AG04450 (cell line): ENCODE data around the gene GNLY. TPM values are rescaled to one million over a fixed set of nuclear protein-coding genes. Genes with fewer than 3 reads are reported as not detected.
"Not testable (repeated sequence)": the region's sequence is repeated elsewhere in the genome, so short reads cannot be mapped to it uniquely, and the experiment has no call there.

Experiments used
- CTCF ChIA-PET: fragments of 300-600, 350-600 bp; formaldehyde crosslinking; extraction: SDS; loops from one replicate; lab custom pipeline; 2022; ENCODE audit warnings: antibody characterized with exemption, inconsistent platforms; lab: Charles Lee
- POLR2A ChIA-PET: fragments of 350-600 bp; formaldehyde crosslinking; extraction: SDS; loops from one replicate; lab custom pipeline; 2021; ENCODE audit warnings: antibody characterized with exemption, inconsistent platforms; lab: Yijun Ruan, JAX
- DNase-seq: peaks from one replicate; pipeline ENCODE4 v3.0.0-alpha.2; 2011; ENCODE audit warnings: low read depth, low spot score
- H3K27ac ChIP-seq: one replicate; pipeline ENCODE4 v1.5.1; 2012; ENCODE audit warnings: low read depth, low read length, control low read depth
- H3K27me3 ChIP-seq: one replicate; pipeline ENCODE4 v1.6.0; 2012; ENCODE audit warnings: low read length; ENCODE audit not compliant: control insufficient read depth, insufficient read depth
- H3K4me3 ChIP-seq: 2 replicates; pipeline ENCODE4 v1.5.1; 2011; ENCODE audit warnings: mild to moderate bottlenecking, low read depth, low read length, control low read depth
- H3K9me3 ChIP-seq: 2 replicates; pipeline ENCODE4 v1.5.1; 2012; ENCODE audit warnings: low read length; ENCODE audit not compliant: control insufficient read depth, insufficient read depth
- CTCF ChIP-seq: IDR thresholded peaks from 2 replicates; pipeline ENCODE4 v1.5.1; 2011; ENCODE audit warnings: low read depth, low read length, control low read depth, inconsistent platforms
- polyA plus RNA-seq: library from polyadenylated mRNA; depleted of rRNA; stranded (reverse); fragments of >200 nt; gene quantifications from 2 replicates; pipeline ENCODE4 v1.2.3, GENCODE V29; 2011

GNLY gene
- polyA plus RNA-seq, 1 experiment: not detected

DNA sequence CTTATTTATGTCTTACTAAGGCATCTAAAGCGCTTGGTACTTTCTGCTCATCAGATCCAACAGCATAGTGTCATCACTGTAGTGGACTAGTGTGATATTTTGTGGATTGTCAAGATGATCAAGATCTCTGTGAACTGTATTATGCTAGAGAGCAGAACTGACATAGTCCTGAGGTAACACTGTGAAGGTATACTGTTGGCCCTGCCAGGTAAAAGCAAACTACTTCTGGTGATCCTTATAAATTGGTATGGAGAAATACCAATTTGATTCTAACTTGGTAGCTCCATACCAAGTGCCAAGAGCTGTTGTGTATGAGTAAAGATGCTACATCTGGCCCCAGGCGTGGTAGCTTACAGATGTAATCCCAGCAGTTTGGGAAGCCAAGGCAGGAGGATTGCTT lies 42.1 kb upstream of the GNLY start:
- ChIA-PET POLR2A (interaction anchor here (0.6 to 1.3 kb wide), 6 partner anchors 35 to 384 kb away, joined by 3 to 13 read pairs (median 6); partner anchors contain the start of gene MAT2A), CTCF (interaction anchor here (0.6 to 6.8 kb wide), 7 partner anchors 12 to 176 kb away, joined by 3 to 107 read pairs (median 4); no protein-coding TSS in a partner anchor)
- peak overlapping the region; percentile 71 for H3K27ac ChIP-seq
- no peak overlapping the region for H3K4me3 ChIP-seq
- no peak for TF ChIP-seq CTCF
- DNase-seq: no peak
- H3K9me3 ChIP-seq: no peaks in the 10 kb centered on the region
- no peaks in the 10 kb centered on the region for H3K27me3 ChIP-seq

GRCh38 chr2:85653996-85654395 lies 40.2 kb upstream of the GNLY start:
- Histone ChIP-seq H3K9me3 (no peaks in the 10 kb centered on the region), H3K27ac (no peak overlapping the region), H3K4me3 (no peak overlapping the region), H3K27me3 (no peaks in the 10 kb centered on the region)
- no peak for TF ChIP-seq CTCF
- ChIA-PET CTCF (interaction anchor here (1.2 kb wide), 1 partner anchor 16 kb away, joined by 3 read pairs; no protein-coding TSS in a partner anchor), POLR2A (no interaction called here)
- no peak for DNase-seq

GRCh38 chr2:85655961-85656417 lies 38.2 kb upstream of the GNLY start:
- no peak for TF ChIP-seq CTCF
- no peak for DNase-seq
- no peaks in the 10 kb centered on the region for H3K27me3 ChIP-seq
- H3K9me3 ChIP-seq: no peaks in the 10 kb centered on the region
- H3K27ac ChIP-seq: no peak overlapping the region
- ChIA-PET CTCF (interaction anchor here (1.2 to 1.9 kb wide), 2 partner anchors 51 to 73 kb away, joined by 3 to 6 read pairs; no protein-coding TSS in a partner anchor), POLR2A (interaction anchor here (0.7 kb wide), 1 partner anchor 77 kb away, joined by 3 read pairs; no protein-coding TSS in a partner anchor)
- H3K4me3 ChIP-seq: no peak overlapping the region

DNA sequence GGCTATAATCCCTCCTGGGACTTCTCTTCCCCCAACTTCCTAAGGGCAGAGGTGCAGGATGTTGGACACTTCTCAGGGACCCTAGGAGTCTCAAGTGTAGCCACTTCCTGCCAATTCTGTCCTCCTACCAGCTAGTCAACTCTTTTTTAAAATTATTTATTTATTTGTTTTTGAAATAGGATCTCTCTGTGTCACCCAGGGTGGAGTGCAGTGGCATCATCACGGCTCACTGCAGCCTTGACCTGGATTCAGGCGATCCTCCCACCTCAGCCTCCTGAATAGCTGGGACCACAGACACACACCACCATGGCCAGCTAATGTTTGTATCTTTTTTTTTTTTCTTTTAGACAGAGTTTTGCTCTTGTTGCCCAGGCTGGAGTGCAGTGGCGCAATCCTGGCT lies 37.7 kb upstream of the GNLY start:
- CTCF ChIA-PET: interaction anchor here (1.6 to 3.5 kb wide), 3 partner anchors 19 to 93 kb away, joined by 4 to 12 read pairs (median 6); no protein-coding TSS in a partner anchor
- no peak overlapping the region for H3K27ac ChIP-seq

GRCh38 chr2:85657399-85657798 lies 36.8 kb upstream of the GNLY start:
- H3K4me3 ChIP-seq, DNase-seq, H3K27ac ChIP-seq, H3K9me3 ChIP-seq, H3K27me3 ChIP-seq: not testable (repeated sequence)
- POLR2A ChIA-PET: interaction anchor here (1.0 kb wide), 1 partner anchor 41 kb away, joined by 3 read pairs; the partner anchor contains the start of gene USP39
- CTCF ChIA-PET: interaction anchor here (0.6 to 3.5 kb wide), 6 partner anchors 9 to 92 kb away, joined by 3 to 12 read pairs (median 4); no protein-coding TSS in a partner anchor

More for the DNA sequence above, 37.7 kb upstream of the GNLY start:
- no peak for DNase-seq
- Histone ChIP-seq H3K27me3 (no peaks in the 10 kb centered on the region), H3K4me3 (no peak overlapping the region), H3K9me3 (no peaks in the 10 kb centered on the region)
- POLR2A ChIA-PET: interaction anchor here (0.7 kb wide), 1 partner anchor 77 kb away, joined by 3 read pairs; no protein-coding TSS in a partner anchor
- TF ChIP-seq CTCF: no peak
